Heart left ventricle (tissue), 13 donors: ENCODE measurements around the gene KIF26A.

Experiments used
- POLR2A ChIP-seq, 2 donors: fragments of 450-650 bp; IDR thresholded peaks; one replicate each; pipeline ENCODE4 v1.6.1; 2017; ENCODE audit warnings: antibody characterized with exemption in 2 of 2, mild to moderate bottlenecking in 2 of 2, moderate library complexity in 2 of 2
- TF ChIP-seq, protein P1 (sequence below), 12 donors: fragments of 200-600 bp; sonication (generic) in 4 of 12; IDR thresholded peaks; one replicate each; pipeline versions ENCODE4 v1.5.0 to v1.8.0; 2018 to 2022; ENCODE audit warnings: antibody characterized with exemption in 12 of 12, mild to moderate bottlenecking in 5 of 12
- donor health status: ischemic (EF 13 %, LVEDD 7.1; RV severe dilation, severe dysfunction).
- donor health status: DM: no; HTN: yes; CAD: no.
- donor health status: DM: no; HTN: no; CAD: no.
- donor health status: ischemic (EF 25% LVEDD 6.9; RV normal size, moderate dysfunction).
- donor health status: ischemic (EF 25% LVEDD 5.7; RV mildly dilated, moderate dysfunction).
- donor health status: ischemic (EF 35%, LVEDD 5.7; RV mildly dilated, moderate dysfunction).
- donor health status: nonischemic (EF 11% LVEDD 7.7; RV severe dilation, severe dysfunction).
- donor health status: DM: yes; HTN: yes; CAD: no.
- donor health status: PGD.
- donor health status: ischemic (EF 29% LVEDD 5.4; RV normal size, mild dysfunction).
- donor health status: nonischemic (EF 23%, LVEDD 6.1; RV moderate dilation, normal function).

DNA sequence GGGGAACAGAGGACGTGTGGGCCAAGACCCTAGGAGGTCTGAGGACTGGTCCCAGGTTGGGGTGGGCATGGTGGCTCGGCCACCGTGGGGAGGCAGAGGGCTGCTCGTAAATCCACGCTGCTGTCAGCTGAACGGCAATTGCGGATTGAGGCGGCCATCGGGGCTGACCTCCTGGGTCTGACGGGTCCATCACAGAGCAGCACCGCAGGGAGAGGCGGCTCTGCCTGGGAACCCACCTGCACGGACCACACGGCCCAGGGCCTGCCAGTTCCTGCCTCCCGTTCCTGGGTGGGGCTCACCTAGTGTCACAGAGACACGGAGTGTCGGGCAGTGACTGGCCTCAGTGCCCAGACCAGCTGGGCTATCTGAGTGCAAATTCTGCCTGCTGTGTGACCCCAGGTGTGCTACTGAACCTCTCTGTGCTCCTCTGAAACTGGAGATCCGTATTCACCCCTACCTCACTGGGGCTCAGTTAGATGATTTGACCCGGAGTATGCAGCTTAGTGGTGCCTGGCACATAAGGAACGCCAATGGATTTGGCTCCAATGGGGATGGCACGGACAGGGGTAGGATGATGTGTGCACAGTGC lies 53.1 kb downstream of the KIF26A start:
- TF ChIP-seq, protein P1, sequence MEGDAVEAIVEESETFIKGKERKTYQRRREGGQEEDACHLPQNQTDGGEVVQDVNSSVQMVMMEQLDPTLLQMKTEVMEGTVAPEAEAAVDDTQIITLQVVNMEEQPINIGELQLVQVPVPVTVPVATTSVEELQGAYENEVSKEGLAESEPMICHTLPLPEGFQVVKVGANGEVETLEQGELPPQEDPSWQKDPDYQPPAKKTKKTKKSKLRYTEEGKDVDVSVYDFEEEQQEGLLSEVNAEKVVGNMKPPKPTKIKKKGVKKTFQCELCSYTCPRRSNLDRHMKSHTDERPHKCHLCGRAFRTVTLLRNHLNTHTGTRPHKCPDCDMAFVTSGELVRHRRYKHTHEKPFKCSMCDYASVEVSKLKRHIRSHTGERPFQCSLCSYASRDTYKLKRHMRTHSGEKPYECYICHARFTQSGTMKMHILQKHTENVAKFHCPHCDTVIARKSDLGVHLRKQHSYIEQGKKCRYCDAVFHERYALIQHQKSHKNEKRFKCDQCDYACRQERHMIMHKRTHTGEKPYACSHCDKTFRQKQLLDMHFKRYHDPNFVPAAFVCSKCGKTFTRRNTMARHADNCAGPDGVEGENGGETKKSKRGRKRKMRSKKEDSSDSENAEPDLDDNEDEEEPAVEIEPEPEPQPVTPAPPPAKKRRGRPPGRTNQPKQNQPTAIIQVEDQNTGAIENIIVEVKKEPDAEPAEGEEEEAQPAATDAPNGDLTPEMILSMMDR (IDR thresholded peaks at IDR 0.05) = no peak
- TF ChIP-seq POLR2A (IDR thresholded peaks at IDR 0.05) = no peak
